ENCODE measurements around the gene USP40. TPM values are rescaled to one million over a fixed set of nuclear protein-coding genes. Genes with fewer than 3 reads are reported as not detected.

The USP40 gene
- total and polyA plus RNA-seq, 10 donors: 11.4 to 57.3 (median 38.1) TPM

GRCh38 chr2:233430651-233431050, 135.9 kb downstream of the USP40 start:
- DNase-seq: no peak
- Histone ChIP-seq H3K27me3 (replicated peaks in 1 of 7) (no peaks in the 10 kb centered on the region), H3K27ac (no peak overlapping the region), H3K9me3 (peaks cover 0 to 6% (median 0%) of the 10 kb centered on the region in 8 donors), H3K4me3 (no peak overlapping the region), H3K4me1 (peaks cover 0 to 43% (median 5%) of the 10 kb centered on the region in 6 donors), H3K36me3 (peaks cover 0 to 26% (median 11%) of the 10 kb centered on the region in 6 donors)
- TF ChIP-seq CTCF (IDR thresholded peaks at IDR 0.05 in 8 of 11, conservative IDR thresholded peaks at IDR 0.05 in 3 of 11) (no peak), POLR2AphosphoS5 (IDR thresholded peaks at IDR 0.05) (no peak), POLR2A (IDR thresholded peaks at IDR 0.05) (no peak)
- WGBS, 5 donors: 95 to 100% (median 97%) methylated on average over 1 of the region's 1 CpG
- intact Hi-C loops (cut with DNase I; ENCODE audit: low total_unique reads): no loop called here

- Histone ChIP-seq H3K4me1 (peaks cover 0 to 42% (median 3%) of the 10 kb centered on the region in 6 donors), H3K9me3 (peaks cover 0 to 6% (median 0%) of the 10 kb centered on the region in 8 donors), H3K36me3 (peaks cover 0 to 20% (median 5%) of the 10 kb centered on the region in 6 donors), H3K27me3 (replicated peaks in 1 of 7) (no peaks in the 10 kb centered on the region), H3K4me3 (no peak overlapping the region), H3K27ac (no peak overlapping the region)
- no peak for DNase-seq
- 65 to 81% (median 73%) methylated on average over 4 of the region's 4 CpGs for WGBS, 5 donors
- intact Hi-C loops (cut with DNase I; ENCODE audit: low total_unique reads): no loop called here
- TF ChIP-seq POLR2AphosphoS5 (IDR thresholded peaks at IDR 0.05): no peak
These were observed 136.5 kb downstream of the USP40 start for GRCh38 chr2:233430081-233430480.

GRCh38 chr2:233429175-233429897, 137.2 kb downstream of the USP40 start:
- peaks cover 0 to 42% (median 5%) of the 10 kb centered on the region in 6 donors for H3K4me1 ChIP-seq
- TF ChIP-seq POLR2A (IDR thresholded peaks at IDR 0.05) (no peak), POLR2AphosphoS5 (IDR thresholded peaks at IDR 0.05) (no peak), CTCF (IDR thresholded peaks at IDR 0.05 in 8 of 11, conservative IDR thresholded peaks at IDR 0.05 in 3 of 11) (no peak)
- H3K27me3 ChIP-seq (replicated peaks in 1 of 7): no peaks in the 10 kb centered on the region
- whole genome bisulfite sequencing, 5 donors: 90 to 96% (median 95%) methylated on average over 20 of the region's 20 CpGs
- no peak overlapping the region for H3K27ac ChIP-seq
- no peak for DNase-seq
- intact Hi-C loops (cut with DNase I; ENCODE audit: low total_unique reads): no loop called here
- peaks cover 0 to 6% (median 0%) of the 10 kb centered on the region in 8 donors for H3K9me3 ChIP-seq
- H3K36me3 ChIP-seq: peaks cover 0 to 18% (median 3%) of the 10 kb centered on the region in 6 donors
- H3K4me3 ChIP-seq: no peak overlapping the region

GRCh38 chr2:233428438-233428837, 138.1 kb downstream of the USP40 start:
- DNase-seq: no peak
- intact Hi-C loops (cut with DNase I; ENCODE audit: low total_unique reads): no loop called here

More at GRCh38 chr2:233428438-233428837, 138.1 kb downstream of the USP40 start:
- WGBS, 5 donors: 92 to 98% (median 95%) methylated on average over 7 of the region's 7 CpGs
- no peaks in the 10 kb centered on the region for H3K27me3 ChIP-seq (replicated peaks in 1 of 7)
- TF ChIP-seq CTCF (IDR thresholded peaks at IDR 0.05 in 8 of 11, conservative IDR thresholded peaks at IDR 0.05 in 3 of 11) (no peak), POLR2AphosphoS5 (IDR thresholded peaks at IDR 0.05) (no peak), POLR2A (IDR thresholded peaks at IDR 0.05) (no peak)
- H3K9me3 ChIP-seq: peaks cover 0 to 6% (median 0%) of the 10 kb centered on the region in 8 donors
- H3K4me3 ChIP-seq: no peak overlapping the region
- no peak overlapping the region for H3K27ac ChIP-seq
- peaks cover 0 to 19% (median 2%) of the 10 kb centered on the region in 6 donors for H3K36me3 ChIP-seq
- H3K4me1 ChIP-seq: peaks cover 0 to 49% (median 8%) of the 10 kb centered on the region in 6 donors

All from spleen (tissue), 11 donors.